K562 (cell line): ENCODE results near the gene NKAIN4. TPM values are rescaled to one million over a fixed set of nuclear protein-coding genes. Genes with fewer than 3 reads are reported as not detected.

Experiments used
- ARID1B ChIP-seq: fragments of 450-650 bp; IDR thresholded peaks from 2 replicates; pipeline ENCODE4 v1.6.1; 2016; ENCODE audit warnings: antibody characterized with exemption, mild to moderate bottlenecking, inconsistent platforms
- ERF ChIP-seq: fragments of 450-650 bp; formaldehyde crosslinking; IDR thresholded peaks from 2 replicates; pipeline ENCODE4 v1.4.0; 2020; ENCODE audit warnings: mild to moderate bottlenecking, mixed read lengths
- GTF2A2 ChIP-seq: IDR thresholded peaks from 2 replicates; pipeline ENCODE4 v1.6.1; 2016; ENCODE audit warnings: mild to moderate bottlenecking, missing genetic modification characterization, missing compliant biosample characterization
- JUND ChIP-seq, 2 experiments: IDR thresholded peaks; 2 replicates in 1 of 2; 3 replicates in 1 of 2; pipeline ENCODE4 v1.6.1; 2011; ENCODE audit warnings: borderline replicate concordance in 2 of 2, low read depth in 2 of 2, low read length in 2 of 2, improper control_type of control experiment in 1 of 2, missing biosample characterization in 1 of 2, missing genetic modification characterization in 1 of 2, missing genetic modification reagents in 1 of 2
- NCOA2 ChIP-seq, 2 experiments: fragments of 450-650 bp; IDR thresholded peaks; 2 replicates each; pipeline ENCODE4 v1.6.1; 2018; ENCODE audit warnings: mild to moderate bottlenecking in 2 of 2, moderate library complexity in 1 of 2; ENCODE audit not compliant: partially characterized antibody in 2 of 2
- SNIP1 ChIP-seq: fragments of 450-650 bp; IDR thresholded peaks from 2 replicates; pipeline ENCODE4 v1.7.1; 2017; ENCODE audit warnings: low read depth, mild to moderate bottlenecking
- TBP ChIP-seq: optimal IDR thresholded peaks from 2 replicates; pipeline ENCODE3; 2011; ENCODE audit warnings: low read depth, low read length, improper control_type of control experiment
- ZNF239 ChIP-seq: fragments of 250-450 bp; sonication (Bioruptor Pico); IDR thresholded peaks from 2 replicates; pipeline ENCODE4 v1.4.0; 2020; ENCODE audit warnings: mild to moderate bottlenecking
- ZNF589 ChIP-seq: fragments of 200-800 bp; sonication (Bioruptor generic); IDR thresholded peaks from 2 replicates; pipeline ENCODE4 v1.6.1; 2016; ENCODE audit warnings: low read depth, missing genetic modification characterization, missing compliant biosample characterization
- ZNF668 ChIP-seq: fragments of 250-450 bp; sonication (Bioruptor Pico); IDR thresholded peaks from 2 replicates; pipeline ENCODE4 v1.8.0; 2022; ENCODE audit warnings: mild to moderate bottlenecking, inconsistent platforms
- ZNF707 ChIP-seq: fragments of 250-450 bp; sonication (Bioruptor Pico); conservative IDR thresholded peaks from 2 replicates; pipeline ENCODE4 v1.8.0; 2022; ENCODE audit warnings: inconsistent platforms, mild to moderate bottlenecking, moderate library complexity
- ZNF79 ChIP-seq: fragments of 250-450 bp; sonication (Bioruptor Pico); IDR thresholded peaks from 2 replicates; pipeline ENCODE4 v1.4.0; 2020; ENCODE audit warnings: low read depth, mild to moderate bottlenecking, moderate library complexity
- polyA plus RNA-seq, 8 experiments: library from polyadenylated mRNA; depleted of rRNA in 4 of 8; stranded (reverse) in 5 of 8; unstranded in 3 of 8; fragments of >200 nt; fragmentation: Nextera tagmentation in 2 of 8; fragmentation: Illumina TruSeq in 1 of 8; extraction: Ambion mirVana in 2 of 8; extraction: Trizol in 1 of 8; gene quantifications; 2 replicates each; pipeline versions ENCODE4 v1.2.1 to v1.2.3, GENCODE V29; 2011 to 2014; ENCODE audit warnings: inconsistent platforms in 1 of 8, missing spikeins in 1 of 8
- total RNA-seq, 7 experiments: library from RNA; depleted of rRNA in 6 of 7; stranded (reverse); fragments of >200 nt in 6 of 7; fragmentation: Illumina TruSeq in 2 of 7; extraction: Trizol in 2 of 7; gene quantifications; 2 replicates each; pipeline versions ENCODE4 v1.2.1 to v1.2.3, GENCODE V29; 2011 to 2021; ENCODE audit warnings: low replicate concordance in 1 of 7
- TF ChIP-seq, protein P1 (sequence below), 2 experiments: fragments of 200-800 bp in 1 of 2; sonication (Bioruptor generic) in 1 of 2; sonication (generic) in 1 of 2; formaldehyde crosslinking in 1 of 2; IDR thresholded peaks in 1 of 2; conservative IDR thresholded peaks in 1 of 2; 2 replicates each; pipeline versions ENCODE4 v1.5.0 to v1.6.1; 2016 to 2020; ENCODE audit warnings: missing compliant biosample characterization in 1 of 2, missing genetic modification characterization in 1 of 2, missing genetic modification reagents in 1 of 2
- TF ChIP-seq, protein P2 (sequence below): fragments of 450-650 bp; formaldehyde crosslinking; IDR thresholded peaks from 2 replicates; pipeline ENCODE4 v1.4.0; 2020; ENCODE audit warnings: mild to moderate bottlenecking, moderate library complexity
- TF ChIP-seq, protein P3 (sequence below): fragments of 250-450 bp; sonication (Bioruptor Pico); IDR thresholded peaks from 2 replicates; pipeline ENCODE4 v1.5.0; 2020; ENCODE audit warnings: mild to moderate bottlenecking, borderline replicate concordance
- TF ChIP-seq, protein P4 (sequence below): fragments of 450-650 bp; conservative IDR thresholded peaks from 2 replicates; pipeline ENCODE4 v1.6.1; 2016; ENCODE audit warnings: missing genetic modification characterization, low read depth, mild to moderate bottlenecking, missing compliant biosample characterization, moderate library complexity
- TF ChIP-seq, protein P5 (sequence below): fragments of 250-450 bp; sonication (Bioruptor Pico); IDR thresholded peaks from 2 replicates; pipeline ENCODE4 v1.4.0; 2020; ENCODE audit warnings: mild to moderate bottlenecking, moderate library complexity

NKAIN4 gene
- total and polyA plus RNA-seq, 9 of the 15 experiments (the other 6 are each of a cell fraction or from before 2014, with no cell fraction given): not detected

DNA sequence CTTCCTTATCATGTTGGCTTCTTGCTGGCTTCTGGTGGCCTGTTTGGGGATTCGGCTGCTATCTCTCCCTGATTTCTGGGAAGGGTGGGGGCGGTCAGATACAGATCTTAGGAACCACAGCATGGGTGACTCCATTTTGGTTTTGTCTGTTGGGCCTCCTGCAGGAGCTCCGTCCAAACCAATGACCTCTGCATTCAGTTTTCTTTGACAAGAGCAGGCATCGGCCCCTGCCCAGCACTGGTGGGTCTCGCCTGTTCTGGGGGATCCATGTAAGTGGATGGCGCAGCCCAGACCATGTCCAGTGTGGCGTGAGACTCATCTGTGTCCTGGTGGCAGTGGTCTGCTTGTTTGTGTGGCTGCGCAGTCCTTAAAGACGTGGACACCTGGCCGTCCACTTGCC is 9.7 kb upstream of the NKAIN4 start (continued):
- TF ChIP-seq, protein P1, sequence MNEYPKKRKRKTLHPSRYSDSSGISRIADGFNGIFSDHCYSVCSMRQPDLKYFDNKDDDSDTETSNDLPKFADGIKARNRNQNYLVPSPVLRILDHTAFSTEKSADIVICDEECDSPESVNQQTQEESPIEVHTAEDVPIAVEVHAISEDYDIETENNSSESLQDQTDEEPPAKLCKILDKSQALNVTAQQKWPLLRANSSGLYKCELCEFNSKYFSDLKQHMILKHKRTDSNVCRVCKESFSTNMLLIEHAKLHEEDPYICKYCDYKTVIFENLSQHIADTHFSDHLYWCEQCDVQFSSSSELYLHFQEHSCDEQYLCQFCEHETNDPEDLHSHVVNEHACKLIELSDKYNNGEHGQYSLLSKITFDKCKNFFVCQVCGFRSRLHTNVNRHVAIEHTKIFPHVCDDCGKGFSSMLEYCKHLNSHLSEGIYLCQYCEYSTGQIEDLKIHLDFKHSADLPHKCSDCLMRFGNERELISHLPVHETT (CRISPR knock-in tag; conservative IDR thresholded peaks at IDR 0.05 in 1 of 2, IDR thresholded peaks at IDR 0.05 in 1 of 2): peak in 1 of 2 experiments; percentile 92; a peak in 2 of 4 replicates
- TF ChIP-seq NCOA2 (IDR thresholded peaks at IDR 0.05; ENCODE audit: partially characterized antibody in 2 of 2) (no peak), TBP (no peak), ZNF239 (peak; percentile 88), ZNF668 (peak; percentile 92; the same call in 1 of the 2 replicates), ARID1B (0 out of 2 replicates have a peak, but pooled peaks have one; percentile 27), ZNF79 (CRISPR knock-in tag) (peak; percentile 83), ZNF707 (CRISPR knock-in tag) (peak; percentile 61; the same call in 1 of the 2 replicates), JUND (IDR thresholded peaks at IDR 0.05; ENCODE audit: borderline replicate concordance, low read depth, low read length) (no peak), JUND (tag; IDR thresholded peaks at IDR 0.05; ENCODE audit: borderline replicate concordance, low read depth, low read length) (peak; percentile 53; the same call in 1 of the 3 replicates), ZNF589 (peak; percentile 82; the same call in 1 of the 2 replicates), SNIP1 (no peak), ERF (peak; percentile 84; the same call in 1 of the 2 replicates), GTF2A2 (tag) (0 out of 2 replicates have a peak, but pooled peaks have one; percentile 37)
- TF ChIP-seq, protein P2, sequence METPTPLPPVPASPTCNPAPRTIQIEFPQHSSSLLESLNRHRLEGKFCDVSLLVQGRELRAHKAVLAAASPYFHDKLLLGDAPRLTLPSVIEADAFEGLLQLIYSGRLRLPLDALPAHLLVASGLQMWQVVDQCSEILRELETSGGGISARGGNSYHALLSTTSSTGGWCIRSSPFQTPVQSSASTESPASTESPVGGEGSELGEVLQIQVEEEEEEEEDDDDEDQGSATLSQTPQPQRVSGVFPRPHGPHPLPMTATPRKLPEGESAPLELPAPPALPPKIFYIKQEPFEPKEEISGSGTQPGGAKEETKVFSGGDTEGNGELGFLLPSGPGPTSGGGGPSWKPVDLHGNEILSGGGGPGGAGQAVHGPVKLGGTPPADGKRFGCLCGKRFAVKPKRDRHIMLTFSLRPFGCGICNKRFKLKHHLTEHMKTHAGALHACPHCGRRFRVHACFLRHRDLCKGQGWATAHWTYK (CRISPR knock-in tag): peak; percentile 90
- TF ChIP-seq, protein P3, sequence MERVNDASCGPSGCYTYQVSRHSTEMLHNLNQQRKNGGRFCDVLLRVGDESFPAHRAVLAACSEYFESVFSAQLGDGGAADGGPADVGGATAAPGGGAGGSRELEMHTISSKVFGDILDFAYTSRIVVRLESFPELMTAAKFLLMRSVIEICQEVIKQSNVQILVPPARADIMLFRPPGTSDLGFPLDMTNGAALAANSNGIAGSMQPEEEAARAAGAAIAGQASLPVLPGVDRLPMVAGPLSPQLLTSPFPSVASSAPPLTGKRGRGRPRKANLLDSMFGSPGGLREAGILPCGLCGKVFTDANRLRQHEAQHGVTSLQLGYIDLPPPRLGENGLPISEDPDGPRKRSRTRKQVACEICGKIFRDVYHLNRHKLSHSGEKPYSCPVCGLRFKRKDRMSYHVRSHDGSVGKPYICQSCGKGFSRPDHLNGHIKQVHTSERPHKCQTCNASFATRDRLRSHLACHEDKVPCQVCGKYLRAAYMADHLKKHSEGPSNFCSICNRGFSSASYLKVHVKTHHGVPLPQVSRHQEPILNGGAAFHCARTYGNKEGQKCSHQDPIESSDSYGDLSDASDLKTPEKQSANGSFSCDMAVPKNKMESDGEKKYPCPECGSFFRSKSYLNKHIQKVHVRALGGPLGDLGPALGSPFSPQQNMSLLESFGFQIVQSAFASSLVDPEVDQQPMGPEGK (CRISPR knock-in tag): peak; percentile 90; the same call in 1 of the 2 replicates
- TF ChIP-seq, protein P4, sequence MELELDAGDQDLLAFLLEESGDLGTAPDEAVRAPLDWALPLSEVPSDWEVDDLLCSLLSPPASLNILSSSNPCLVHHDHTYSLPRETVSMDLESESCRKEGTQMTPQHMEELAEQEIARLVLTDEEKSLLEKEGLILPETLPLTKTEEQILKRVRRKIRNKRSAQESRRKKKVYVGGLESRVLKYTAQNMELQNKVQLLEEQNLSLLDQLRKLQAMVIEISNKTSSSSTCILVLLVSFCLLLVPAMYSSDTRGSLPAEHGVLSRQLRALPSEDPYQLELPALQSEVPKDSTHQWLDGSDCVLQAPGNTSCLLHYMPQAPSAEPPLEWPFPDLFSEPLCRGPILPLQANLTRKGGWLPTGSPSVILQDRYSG (tag): peak; percentile 93
- TF ChIP-seq, protein P5, sequence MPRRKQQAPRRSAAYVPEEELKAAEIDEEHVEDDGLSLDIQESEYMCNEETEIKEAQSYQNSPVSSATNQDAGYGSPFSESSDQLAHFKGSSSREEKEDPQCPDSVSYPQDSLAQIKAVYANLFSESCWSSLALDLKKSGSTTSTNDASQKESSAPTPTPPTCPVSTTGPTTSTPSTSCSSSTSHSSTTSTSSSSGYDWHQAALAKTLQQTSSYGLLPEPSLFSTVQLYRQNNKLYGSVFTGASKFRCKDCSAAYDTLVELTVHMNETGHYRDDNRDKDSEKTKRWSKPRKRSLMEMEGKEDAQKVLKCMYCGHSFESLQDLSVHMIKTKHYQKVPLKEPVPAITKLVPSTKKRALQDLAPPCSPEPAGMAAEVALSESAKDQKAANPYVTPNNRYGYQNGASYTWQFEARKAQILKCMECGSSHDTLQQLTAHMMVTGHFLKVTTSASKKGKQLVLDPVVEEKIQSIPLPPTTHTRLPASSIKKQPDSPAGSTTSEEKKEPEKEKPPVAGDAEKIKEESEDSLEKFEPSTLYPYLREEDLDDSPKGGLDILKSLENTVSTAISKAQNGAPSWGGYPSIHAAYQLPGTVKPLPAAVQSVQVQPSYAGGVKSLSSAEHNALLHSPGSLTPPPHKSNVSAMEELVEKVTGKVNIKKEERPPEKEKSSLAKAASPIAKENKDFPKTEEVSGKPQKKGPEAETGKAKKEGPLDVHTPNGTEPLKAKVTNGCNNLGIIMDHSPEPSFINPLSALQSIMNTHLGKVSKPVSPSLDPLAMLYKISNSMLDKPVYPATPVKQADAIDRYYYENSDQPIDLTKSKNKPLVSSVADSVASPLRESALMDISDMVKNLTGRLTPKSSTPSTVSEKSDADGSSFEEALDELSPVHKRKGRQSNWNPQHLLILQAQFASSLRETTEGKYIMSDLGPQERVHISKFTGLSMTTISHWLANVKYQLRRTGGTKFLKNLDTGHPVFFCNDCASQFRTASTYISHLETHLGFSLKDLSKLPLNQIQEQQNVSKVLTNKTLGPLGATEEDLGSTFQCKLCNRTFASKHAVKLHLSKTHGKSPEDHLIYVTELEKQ (CRISPR knock-in tag): peak; percentile 92
